WI38 (cell line): ENCODE data around the gene HOXC6.
"Not testable (repeated sequence)": the region's sequence is repeated elsewhere in the genome, so short reads cannot be mapped to it uniquely, and the experiment has no call there.

Experiments used
- H3K4me3 ChIP-seq: 2 replicates; pipeline ENCODE4 v1.5.1; 2011; ENCODE audit warnings: low read depth, mild to moderate bottlenecking, control low read depth, low read length
- TF ChIP-seq, protein P1 (sequence below): IDR thresholded peaks from 2 replicates; pipeline ENCODE4 v1.5.1; 2012; ENCODE audit warnings: low read depth, mild to moderate bottlenecking, control low read depth, low read length

The HOXC6 gene

GRCh38 chr12:54040148-54040494 lies 11.9 kb downstream of the HOXC6 start:
- TF ChIP-seq, protein P1, sequence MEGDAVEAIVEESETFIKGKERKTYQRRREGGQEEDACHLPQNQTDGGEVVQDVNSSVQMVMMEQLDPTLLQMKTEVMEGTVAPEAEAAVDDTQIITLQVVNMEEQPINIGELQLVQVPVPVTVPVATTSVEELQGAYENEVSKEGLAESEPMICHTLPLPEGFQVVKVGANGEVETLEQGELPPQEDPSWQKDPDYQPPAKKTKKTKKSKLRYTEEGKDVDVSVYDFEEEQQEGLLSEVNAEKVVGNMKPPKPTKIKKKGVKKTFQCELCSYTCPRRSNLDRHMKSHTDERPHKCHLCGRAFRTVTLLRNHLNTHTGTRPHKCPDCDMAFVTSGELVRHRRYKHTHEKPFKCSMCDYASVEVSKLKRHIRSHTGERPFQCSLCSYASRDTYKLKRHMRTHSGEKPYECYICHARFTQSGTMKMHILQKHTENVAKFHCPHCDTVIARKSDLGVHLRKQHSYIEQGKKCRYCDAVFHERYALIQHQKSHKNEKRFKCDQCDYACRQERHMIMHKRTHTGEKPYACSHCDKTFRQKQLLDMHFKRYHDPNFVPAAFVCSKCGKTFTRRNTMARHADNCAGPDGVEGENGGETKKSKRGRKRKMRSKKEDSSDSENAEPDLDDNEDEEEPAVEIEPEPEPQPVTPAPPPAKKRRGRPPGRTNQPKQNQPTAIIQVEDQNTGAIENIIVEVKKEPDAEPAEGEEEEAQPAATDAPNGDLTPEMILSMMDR: no peak
- no peak overlapping the region for H3K4me3 ChIP-seq

DNA sequence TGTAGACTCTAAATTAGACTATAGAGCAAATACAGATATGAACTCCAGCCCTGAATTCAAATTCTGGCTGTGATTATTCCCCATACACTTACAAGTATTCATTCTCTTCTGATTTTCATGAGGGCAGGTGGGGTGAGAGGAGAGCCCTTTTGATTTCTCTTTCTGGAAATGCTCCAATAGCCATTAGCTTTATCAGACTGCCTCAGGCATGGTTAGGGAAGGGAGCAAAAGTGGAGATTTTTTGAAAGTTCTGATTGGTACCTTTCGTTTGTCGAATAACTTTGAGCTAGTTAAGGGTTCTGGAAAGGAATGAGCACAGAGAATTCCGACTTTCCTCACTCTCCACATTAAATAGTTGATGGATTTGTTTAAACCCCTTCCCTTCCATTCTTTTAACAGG lies 12.4 kb downstream of the HOXC6 start:
- TF ChIP-seq, protein P1: no peak

DNA sequence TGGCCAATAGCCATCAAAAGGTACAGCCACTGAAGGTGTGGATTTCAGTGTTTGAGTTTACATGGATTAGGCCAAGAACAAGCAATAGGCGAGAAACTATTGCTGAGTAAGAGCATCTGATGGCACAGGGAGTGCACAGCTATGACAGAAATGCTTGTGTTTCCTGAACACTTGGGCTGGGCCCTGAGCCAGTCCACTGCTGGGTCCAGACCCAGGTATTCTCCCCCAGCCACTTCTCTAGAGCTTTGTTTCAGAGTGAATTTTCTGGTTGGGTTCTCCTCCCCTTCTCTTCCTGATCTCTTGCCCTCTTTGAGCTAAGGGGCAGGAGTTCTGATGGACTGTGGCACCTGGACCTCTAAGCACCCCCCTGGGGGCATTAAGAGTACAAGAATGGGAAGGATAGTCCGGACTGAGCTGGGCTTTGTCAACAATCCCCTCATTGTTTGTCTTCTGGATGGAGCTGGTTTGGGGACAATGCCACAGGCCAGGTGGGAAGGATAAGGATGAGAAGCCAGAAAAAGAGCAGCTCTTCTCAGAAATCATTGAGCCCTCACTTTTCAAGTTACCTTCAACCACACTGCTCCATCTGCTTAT lies 13.0 kb downstream of the HOXC6 start:
- TF ChIP-seq, protein P1: no peak
- no peak overlapping the region for H3K4me3 ChIP-seq

More for the DNA sequence above, 12.4 kb downstream of the HOXC6 start:
- no peak overlapping the region for H3K4me3 ChIP-seq

GRCh38 chr12:54042033-54042432 lies 13.8 kb downstream of the HOXC6 start:
- not testable (repeated sequence) for H3K4me3 ChIP-seq

- TF ChIP-seq, protein P1: no peak
- H3K4me3 ChIP-seq: no peak overlapping the region
Measured at GRCh38 chr12:54042970-54043853, 15.0 kb downstream of the HOXC6 start.

GRCh38 chr12:54044425-54045103 lies 16.3 kb downstream of the HOXC6 start:
- TF ChIP-seq, protein P1: no peak
- no peak overlapping the region for H3K4me3 ChIP-seq

- H3K4me3 ChIP-seq: no peak overlapping the region
- TF ChIP-seq, protein P1: no peak
Measured at GRCh38 chr12:54045401-54045800, 17.2 kb downstream of the HOXC6 start.
